Purkinje cell (primary cell): ENCODE data around the gene TRUB1. TPM values are rescaled to one million over a fixed set of nuclear protein-coding genes. Genes with fewer than 3 reads are reported as not detected.

ENCODE experiments used
- polyA plus RNA-seq: library from polyadenylated mRNA; unstranded; fragments of >200 nt; fragmentation: Nextera tagmentation; gene quantifications from 2 replicates; pipeline ENCODE4 v1.2.1, GENCODE V29; 2014

TRUB1 gene
- 26.0 and 27.7 TPM in 2 replicates for polyA plus RNA-seq

DNA sequence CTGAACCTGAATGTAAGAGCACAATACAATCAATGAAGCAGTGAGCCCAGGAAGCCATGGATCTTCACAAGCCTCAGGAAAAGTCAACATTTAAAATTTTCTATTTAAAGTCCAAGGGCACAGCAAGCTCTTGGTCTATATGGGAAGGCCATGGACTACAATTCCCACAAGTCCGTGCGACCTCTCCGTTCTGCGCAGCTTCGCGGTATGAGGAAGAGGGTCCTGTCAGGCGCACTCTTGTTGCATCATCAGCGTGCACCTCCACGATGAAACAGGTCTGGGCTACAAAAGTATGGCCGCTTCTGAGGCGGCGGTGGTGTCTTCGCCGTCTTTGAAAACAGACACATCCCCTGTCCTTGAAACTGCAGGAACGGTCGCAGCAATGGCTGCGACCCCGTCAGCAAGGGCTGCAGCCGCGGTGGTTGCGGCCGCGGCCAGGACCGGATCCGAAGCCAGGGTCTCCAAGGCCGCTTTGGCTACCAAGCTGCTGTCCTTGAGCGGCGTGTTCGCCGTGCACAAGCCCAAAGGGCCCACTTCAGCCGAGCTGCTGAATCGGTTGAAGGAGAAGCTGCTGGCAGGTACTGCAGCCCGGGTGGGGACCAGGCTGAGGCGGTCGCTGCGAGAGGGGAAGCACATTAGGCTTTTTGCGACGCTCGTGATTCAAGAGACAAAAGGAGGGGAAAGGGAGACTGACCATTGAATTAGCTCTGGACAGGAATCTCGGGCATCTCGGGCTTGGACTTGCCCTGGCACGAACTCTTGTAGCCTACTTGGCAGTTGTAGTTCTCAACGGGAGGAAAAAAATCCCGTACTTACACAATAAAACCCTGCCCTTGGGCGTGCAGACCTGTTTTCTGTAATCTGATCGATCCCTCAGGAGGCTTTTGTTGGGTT is at the start of gene TRUB1:
Gene TRUB1 (plus strand): TSS at position 234 of the 894 bp plus-strand sequence. CDS start 59 bp downstream, at position 293.

Other genes with a start within 250 kb of the TRUB1 start
- 21.5 and 33.7 TPM in 2 replicates for gene FHIP2A, start 116.4 kb upstream of the TRUB1 start, polyA plus RNA-seq
- gene ATRNL1, start 155.2 kb downstream of the TRUB1 start, polyA plus RNA-seq, result 124 and 129 TPM in 2 replicates